ENCODE data around the gene PCDHB2. TPM values are rescaled to one million over a fixed set of nuclear protein-coding genes. Genes with fewer than 3 reads are reported as not detected.
"Not testable (repeated sequence)": the region's sequence is repeated elsewhere in the genome, so short reads cannot be mapped to it uniquely, and the experiment has no call there.

Gene PCDHB2
- total RNA-seq, 1 donor from 2014 or later = 6.5 TPM

GRCh38 chr5:141135718-141136266 is 41.4 kb downstream of the PCDHB2 start:
- DNase-seq (ENCODE audit: low spot score) = no peak

- not testable (repeated sequence) for DNase-seq (ENCODE audit: low spot score)
Observed at GRCh38 chr5:141137346-141137745, 42.9 kb downstream of the PCDHB2 start.

Other genes starting within 250 kb of the PCDHB2 start
- 0.96 TPM for gene PCDHA9, start 246.2 kb upstream of the PCDHB2 start, total RNA-seq (ENCODE audit: insufficient read depth, low replicate concordance)
- 2.6 TPM for gene PCDHA10, start 238.7 kb upstream of the PCDHB2 start, total RNA-seq (ENCODE audit: insufficient read depth, low replicate concordance)
- gene PCDHA11, start 225.7 kb upstream of the PCDHB2 start, total RNA-seq (ENCODE audit: insufficient read depth, low replicate concordance) = 1.2 TPM
- 2.9 TPM for gene PCDHA12, start 219.3 kb upstream of the PCDHB2 start, total RNA-seq (ENCODE audit: insufficient read depth, low replicate concordance)
- 2.6 TPM for gene PCDHA13, start 212.5 kb upstream of the PCDHB2 start, total RNA-seq (ENCODE audit: insufficient read depth, low replicate concordance)
- 2.9 TPM for gene PCDHAC1, start 168.3 kb upstream of the PCDHB2 start, total RNA-seq (ENCODE audit: insufficient read depth, low replicate concordance)
- 3.4 TPM for gene PCDHAC2, start 128.1 kb upstream of the PCDHB2 start, total RNA-seq (ENCODE audit: insufficient read depth, low replicate concordance)
- gene PCDHB1, start 43.2 kb upstream of the PCDHB2 start, total RNA-seq (ENCODE audit: insufficient read depth, low replicate concordance) = 0.24 TPM
- gene PCDHB3, start 5.9 kb downstream of the PCDHB2 start, total RNA-seq (ENCODE audit: insufficient read depth, low replicate concordance) = 0.72 TPM
- 2.9 TPM for gene PCDHB4, start 27.2 kb downstream of the PCDHB2 start, total RNA-seq (ENCODE audit: insufficient read depth, low replicate concordance)
- gene PCDHB5, start 40.6 kb downstream of the PCDHB2 start, total RNA-seq (ENCODE audit: insufficient read depth, low replicate concordance) = 11.6 TPM
- gene PCDHB6, start 55.4 kb downstream of the PCDHB2 start, total RNA-seq (ENCODE audit: insufficient read depth, low replicate concordance) = 1.9 TPM
- 3.6 TPM for gene PCDHB7, start 78.0 kb downstream of the PCDHB2 start, total RNA-seq (ENCODE audit: insufficient read depth, low replicate concordance)
- gene PCDHB8, start 83.2 kb downstream of the PCDHB2 start, total RNA-seq (ENCODE audit: insufficient read depth, low replicate concordance) = 0.72 TPM
- 4.1 TPM for gene PCDHB16, start 87.8 kb downstream of the PCDHB2 start, total RNA-seq (ENCODE audit: insufficient read depth, low replicate concordance)
- gene PCDHB9, start 92.5 kb downstream of the PCDHB2 start, total RNA-seq (ENCODE audit: insufficient read depth, low replicate concordance) = 1.9 TPM
- gene PCDHB10, start 97.7 kb downstream of the PCDHB2 start, total RNA-seq (ENCODE audit: insufficient read depth, low replicate concordance) = 5.5 TPM
- 5.1 TPM for gene PCDHB11, start 105.0 kb downstream of the PCDHB2 start, total RNA-seq (ENCODE audit: insufficient read depth, low replicate concordance)
- 2.9 TPM for gene PCDHB12, start 114.1 kb downstream of the PCDHB2 start, total RNA-seq (ENCODE audit: insufficient read depth, low replicate concordance)
- gene PCDHB13, start 119.3 kb downstream of the PCDHB2 start, total RNA-seq (ENCODE audit: insufficient read depth, low replicate concordance) = 1.7 TPM
- 12.3 TPM for gene PCDHB14, start 128.7 kb downstream of the PCDHB2 start, total RNA-seq (ENCODE audit: insufficient read depth, low replicate concordance)
- 3.4 TPM for gene PCDHB15, start 150.8 kb downstream of the PCDHB2 start, total RNA-seq (ENCODE audit: insufficient read depth, low replicate concordance)
- 1.9 TPM for gene SLC25A2, start 209.4 kb downstream of the PCDHB2 start, total RNA-seq (ENCODE audit: insufficient read depth, low replicate concordance)
- 58.7 TPM for gene TAF7, start 226.2 kb downstream of the PCDHB2 start, total RNA-seq (ENCODE audit: insufficient read depth, low replicate concordance)
- 0.96 TPM for gene PCDHGA1, start 235.9 kb downstream of the PCDHB2 start, total RNA-seq (ENCODE audit: insufficient read depth, low replicate concordance)
- 4.6 TPM for gene PCDHGA2, start 244.1 kb downstream of the PCDHB2 start, total RNA-seq (ENCODE audit: insufficient read depth, low replicate concordance)
- 2.2 TPM for gene PCDHGA3, start 249.2 kb downstream of the PCDHB2 start, total RNA-seq (ENCODE audit: insufficient read depth, low replicate concordance)